Neuronal stem cell (in vitro differentiated cells): ENCODE results near the gene TRNAU1AP. TPM values are rescaled to one million over a fixed set of nuclear protein-coding genes. Genes with fewer than 3 reads are reported as not detected.

ENCODE experiments used
- DNase-seq: peaks from one replicate; pipeline ENCODE4 v3.0.0-alpha.2; 2013; ENCODE audit warnings: low spot score
- H2AFZ ChIP-seq: one replicate; pipeline ENCODE4 v1.6.1; 2013; ENCODE audit warnings: mild to moderate bottlenecking, low read length, inconsistent platforms
- H2AK5ac ChIP-seq: 2 replicates; pipeline ENCODE4 v1.6.1; 2013; ENCODE audit warnings: low read depth, mild to moderate bottlenecking, inconsistent platforms, low read length, moderate library complexity, mixed read lengths
- H2BK120ac ChIP-seq: 2 replicates; pipeline ENCODE4 v1.6.1; 2013; ENCODE audit warnings: low read depth, mild to moderate bottlenecking, inconsistent platforms, low read length, moderate library complexity, mixed read lengths
- H2BK12ac ChIP-seq: one replicate; pipeline ENCODE4 v1.6.1; 2013; ENCODE audit warnings: low read length, inconsistent platforms
- H2BK15ac ChIP-seq: 2 replicates; pipeline ENCODE4 v1.6.1; 2013; ENCODE audit warnings: mild to moderate bottlenecking, low read length, inconsistent platforms, mixed read lengths
- H2BK5ac ChIP-seq: one replicate; pipeline ENCODE4 v1.6.1; 2013; ENCODE audit warnings: inconsistent platforms, mild to moderate bottlenecking, low read length, moderate library complexity
- H3K14ac ChIP-seq: one replicate; pipeline ENCODE4 v1.6.1; 2013; ENCODE audit warnings: low read length, inconsistent platforms
- H3K18ac ChIP-seq: 2 replicates; pipeline ENCODE4 v1.6.1; 2013; ENCODE audit warnings: low read length, inconsistent platforms
- H3K23ac ChIP-seq: 2 replicates; pipeline ENCODE4 v1.6.1; 2013; ENCODE audit warnings: low read depth, mild to moderate bottlenecking, mixed read lengths, low read length, inconsistent platforms; ENCODE audit not compliant: poor library complexity
- H3K27ac ChIP-seq: replicated peaks from 3 replicates; pipeline ENCODE4 v1.5.1; 2013; ENCODE audit warnings: low read length, inconsistent platforms
- H3K27me3 ChIP-seq, 3 experiments: 2 replicates each; pipeline ENCODE4 v1.6.1; 2013; ENCODE audit warnings: low read length in 3 of 3, mild to moderate bottlenecking in 2 of 3, inconsistent platforms in 1 of 3, low read depth in 1 of 3, mixed read lengths in 1 of 3, moderate library complexity in 1 of 3; ENCODE audit not compliant: control insufficient read depth in 3 of 3, insufficient read depth in 3 of 3
- H3K36me3 ChIP-seq, 2 donors: replicated peaks in 1 of 2; 2 replicates each; pipeline ENCODE4 v1.6.1; 2013; ENCODE audit warnings: low read length in 2 of 2; ENCODE audit not compliant: control insufficient read depth in 2 of 2, insufficient read depth in 2 of 2
- H3K4ac ChIP-seq: 2 replicates; pipeline ENCODE4 v1.6.1; 2013; ENCODE audit warnings: inconsistent platforms, mild to moderate bottlenecking, low read length, moderate library complexity
- H3K4me1 ChIP-seq, 2 donors: 1 replicate in 1 of 2; 2 replicates in 1 of 2; pipeline ENCODE4 v1.6.1; 2013; ENCODE audit warnings: low read length in 2 of 2, low read depth in 1 of 2; ENCODE audit not compliant: control insufficient read depth in 2 of 2, insufficient read depth in 1 of 2
- H3K4me2 ChIP-seq: one replicate; pipeline ENCODE4 v1.6.1; 2013; ENCODE audit warnings: mild to moderate bottlenecking, low read length, inconsistent platforms; ENCODE audit not compliant: insufficient read depth, poor library complexity, severe bottlenecking
- H3K4me3 ChIP-seq, 2 donors: 2 replicates each; pipeline ENCODE4 v1.5.1; 2013; ENCODE audit warnings: low read length in 2 of 2, mild to moderate bottlenecking in 2 of 2, inconsistent platforms in 1 of 2, moderate library complexity in 1 of 2
- H3K79me1 ChIP-seq: one replicate; pipeline ENCODE4 v1.6.1; 2013; ENCODE audit warnings: low read depth, mild to moderate bottlenecking, inconsistent platforms, low read length, moderate library complexity
- H3K9ac ChIP-seq: one replicate; pipeline ENCODE4 v1.6.1; 2013; ENCODE audit warnings: mild to moderate bottlenecking, low read depth, low read length, inconsistent platforms; ENCODE audit not compliant: poor library complexity
- H3K9me3 ChIP-seq, 2 donors: replicated peaks in 1 of 2; 2 replicates each; pipeline versions ENCODE3 to v1.6.1; 2013; ENCODE audit warnings: low read length in 2 of 2, mild to moderate bottlenecking in 2 of 2, inconsistent platforms in 1 of 2, low read depth in 1 of 2, mixed read lengths in 1 of 2, moderate library complexity in 1 of 2; ENCODE audit not compliant: control insufficient read depth in 2 of 2, insufficient read depth in 1 of 2
- H4K8ac ChIP-seq: one replicate; pipeline ENCODE4 v1.6.1; 2013; ENCODE audit warnings: low read depth, mild to moderate bottlenecking, inconsistent platforms, low read length, moderate library complexity
- H4K91ac ChIP-seq: one replicate; pipeline ENCODE4 v1.6.1; 2013; ENCODE audit warnings: low read length, low read depth, mild to moderate bottlenecking, inconsistent platforms; ENCODE audit not compliant: poor library complexity
- WGBS, 2 donors: extraction: QIAGEN DNeasy Blood & Tissue Kit; methylation state at CpG; one replicate each; pipeline ENCODE4 v1.1.7; 2013; ENCODE audit warnings: missing lambda C conversion rate in 2 of 2, mixed read lengths in 1 of 2; ENCODE audit not compliant: insufficient read length in 2 of 2, insufficient replicate concordance in 1 of 2; ENCODE audit errors: extremely low coverage in 2 of 2; 5-methylcytosine and 5-hydroxymethylcytosine counted together
- small RNA-seq: library from polyadenylated mRNA; stranded (forward); fragments of <200 nt; extraction: miRNeasy Mini kit (QIAGEN cat#:217004); gene quantifications from one replicate; pipeline ENCODE3, GENCODE V24; 2013; ENCODE audit not compliant: insufficient read depth

Gene TRNAU1AP

DNA sequence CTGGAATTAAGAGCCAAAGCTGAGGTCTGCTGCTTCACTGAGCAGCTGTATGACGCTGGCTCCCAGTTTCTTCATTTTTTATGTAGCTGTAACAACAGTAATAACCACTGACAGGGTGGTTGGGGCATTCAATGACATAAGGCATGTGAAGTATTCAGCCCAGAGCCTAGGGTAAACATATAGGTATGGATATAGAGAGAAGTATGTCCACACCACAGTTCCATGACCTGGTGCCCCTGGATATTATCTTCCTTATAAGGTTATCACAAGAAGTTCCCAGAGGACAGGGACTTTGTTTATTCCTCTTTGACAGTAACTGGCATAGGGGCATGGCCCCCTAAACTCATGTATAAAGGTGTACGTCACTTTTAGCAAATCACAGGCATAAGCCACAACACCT, 53.9 kb downstream of the TRNAU1AP start:
- no peak overlapping the region for H2BK120ac ChIP-seq
- peaks cover 15 to 88% of the 10 kb centered on the region in 2 donors for H3K36me3 ChIP-seq

DNA sequence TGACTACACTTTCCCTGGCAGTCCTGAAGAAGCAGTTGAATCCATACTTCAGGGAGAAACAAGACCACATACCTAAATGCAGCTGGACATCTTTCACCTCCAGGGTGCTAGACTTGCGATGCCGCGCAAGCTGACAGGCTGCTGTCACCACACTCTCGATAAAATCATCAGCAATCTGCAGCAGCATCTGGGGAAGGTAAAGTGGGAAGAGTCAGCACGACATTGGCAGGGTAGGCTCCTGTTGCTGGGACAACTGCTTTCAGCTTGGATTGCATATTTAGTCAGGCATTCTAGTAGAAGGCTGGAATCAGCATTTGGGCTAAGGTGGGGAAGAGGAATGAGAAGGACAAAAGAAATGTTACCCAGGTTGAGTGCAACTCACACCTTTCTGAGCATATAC, 60.3 kb downstream of the TRNAU1AP start:
- Histone ChIP-seq H2BK12ac (no peak overlapping the region), H4K8ac (no peak overlapping the region), H3K23ac (no peak overlapping the region), H3K18ac (no peak overlapping the region), H2BK15ac (no peak overlapping the region), H3K4me1 (no peaks in the 10 kb centered on the region), H2AFZ (no peak overlapping the region), H2BK120ac (no peak overlapping the region), H3K4me3 (peak overlapping the region in 1 of 2 donors; percentile 68), H4K91ac (no peak overlapping the region), H3K27me3 (no peaks in the 10 kb centered on the region), H3K36me3 (peaks cover 13 to 72% of the 10 kb centered on the region in 2 donors), H3K4ac (no peak overlapping the region), H3K9me3 (no peaks in the 10 kb centered on the region), H2BK5ac (no peak overlapping the region), H2AK5ac (no peak overlapping the region), H3K14ac (no peak overlapping the region), H3K4me2 (no peak overlapping the region), H3K79me1 (peaks cover 3% of the 10 kb centered on the region), H3K27ac (no peak overlapping the region), H3K9ac (no peak overlapping the region)
- DNase-seq = no peak
- WGBS, 2 donors = no CpG with 5 or more reads among the region's 5 CpGs

More for the DNA sequence above, 53.9 kb downstream of the TRNAU1AP start:
- H2AFZ ChIP-seq = no peak overlapping the region
- no peak overlapping the region for H2BK15ac ChIP-seq
- no peaks in the 10 kb centered on the region for H3K79me1 ChIP-seq
- no peak overlapping the region for H3K14ac ChIP-seq
- H3K18ac ChIP-seq = no peak overlapping the region
- H2BK5ac ChIP-seq = no peak overlapping the region
- peaks cover 0 to 9% of the 10 kb centered on the region in 2 donors for H3K4me1 ChIP-seq
- no peak overlapping the region for H3K27ac ChIP-seq
- H4K91ac ChIP-seq = no peak overlapping the region
- WGBS, 2 donors = no CpG with 5 or more reads among the region's 2 CpGs
- H3K23ac ChIP-seq = no peak overlapping the region
- no peaks in the 10 kb centered on the region for H3K27me3 ChIP-seq
- H3K9me3 ChIP-seq = no peaks in the 10 kb centered on the region
- H3K9ac ChIP-seq = no peak overlapping the region
- no peak overlapping the region for H3K4me3 ChIP-seq
- no peak overlapping the region for H3K4ac ChIP-seq
- no peak overlapping the region for H2AK5ac ChIP-seq
- no peak overlapping the region for H4K8ac ChIP-seq
- no peak overlapping the region for H2BK12ac ChIP-seq
- no peak overlapping the region for H3K4me2 ChIP-seq
- DNase-seq = no peak

Small RNA genes within 50 kb of the gene (small RNA-seq; reads per million reads assigned to genes)
- gene SNORA16A (not detected), gene SNORA44 (not detected), gene SNORA61 (not detected), gene SNORA73A (not detected), gene SNORA73B (132 reads per million, percentile 97 among the genes with 10 or more reads in this experiment), gene SNORD99 (2,256 reads per million, percentile 99 among the genes with 10 or more reads in this experiment)
